NCI-H146 treated with DMSO at 0.1 percent for 48 hours (cell line): ENCODE data around the gene DVL3.
"Not testable (repeated sequence)": the region's sequence is repeated elsewhere in the genome, so short reads cannot be mapped to it uniquely, and the experiment has no call there.

Source experiments
- DNase-seq: peaks from one replicate; lab custom pipeline; 2025; ENCODE audit not compliant: unreplicated experiment; lab: John Stamatoyannopoulos, UW

Gene DVL3

DNA sequence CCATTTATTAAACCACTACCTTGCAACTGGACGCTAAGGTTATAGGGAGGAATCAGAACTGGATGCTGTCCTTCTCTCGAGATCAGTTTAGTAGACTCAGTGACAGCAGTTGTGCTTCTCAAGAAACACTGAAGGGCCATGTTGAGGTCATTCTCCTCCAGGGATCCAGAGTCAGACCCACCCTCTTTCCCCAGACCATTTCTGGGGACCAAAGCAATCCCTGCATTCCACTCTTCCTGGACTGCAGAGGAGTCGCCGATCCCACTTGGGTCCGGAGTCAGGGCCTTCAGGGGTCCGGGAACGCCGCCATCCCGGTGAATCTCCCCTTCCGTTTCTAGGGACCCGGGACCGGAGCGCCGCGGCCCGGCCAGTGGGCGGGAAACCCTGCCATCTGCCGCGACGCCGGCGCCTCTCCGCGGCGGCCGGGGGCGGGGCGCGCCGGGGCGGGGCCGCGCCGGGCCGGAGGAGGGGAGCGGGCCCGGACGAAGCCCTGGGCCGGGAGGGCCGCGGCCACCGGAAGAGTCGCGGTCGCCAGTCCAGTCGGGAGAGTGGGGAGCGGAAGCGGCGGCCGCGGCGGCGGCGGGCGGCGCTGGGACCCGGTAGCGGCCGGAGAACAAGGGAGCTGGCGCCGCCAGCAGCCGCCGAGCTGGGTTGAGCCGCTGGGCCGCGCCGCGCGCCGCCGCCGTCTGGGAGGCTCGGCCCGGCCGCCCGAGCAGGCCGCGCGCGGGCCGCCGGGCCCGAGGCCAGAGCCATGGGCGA is at the start of gene DVL3:
Gene DVL3 (plus strand): TSS at position 493 of the 759 bp plus-strand sequence. CDS start 259 bp downstream, at position 752.
- peak; percentile 84 for DNase-seq

DNA sequence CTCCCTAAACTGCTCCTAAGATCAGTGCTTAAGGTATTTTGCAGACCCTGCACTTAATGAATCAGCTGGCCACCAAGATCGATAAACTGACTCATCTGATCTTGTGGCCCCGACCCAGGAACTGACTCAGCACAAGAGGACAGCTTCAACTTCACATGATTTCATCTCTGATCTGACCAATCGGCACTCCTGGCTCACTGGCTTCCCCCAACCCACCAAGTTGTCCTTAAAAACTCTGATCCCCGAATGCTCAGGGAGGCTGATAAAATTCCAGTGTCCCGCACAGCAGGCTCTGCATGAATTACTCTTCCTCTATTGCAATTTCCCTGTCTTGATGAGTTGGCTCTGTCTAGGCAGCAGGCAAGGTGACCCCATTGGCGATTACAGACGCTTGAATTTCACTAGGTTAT is 44.9 kb upstream of the DVL3 start:
- DNase-seq, result no peak

DNA sequence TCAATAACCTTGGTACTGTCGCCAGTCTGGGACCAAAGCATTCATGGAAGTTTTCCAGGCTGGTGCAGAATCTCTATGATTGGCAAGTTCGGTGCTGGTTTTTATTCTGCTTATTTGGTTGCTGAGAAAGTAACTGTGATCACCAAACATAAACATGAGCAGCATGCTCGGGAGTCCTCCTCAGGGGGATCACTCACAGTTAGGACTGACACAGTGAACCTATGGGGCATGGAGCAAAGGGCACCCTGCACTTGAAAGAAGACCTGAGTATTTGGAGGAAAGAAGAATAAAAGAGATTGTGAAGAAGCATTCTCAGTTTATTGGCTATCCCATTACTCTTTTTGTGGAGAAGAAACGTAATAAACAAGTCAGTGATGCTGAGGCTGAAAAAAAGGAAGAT is 39.2 kb upstream of the DVL3 start:
- DNase-seq, result no peak

DNA sequence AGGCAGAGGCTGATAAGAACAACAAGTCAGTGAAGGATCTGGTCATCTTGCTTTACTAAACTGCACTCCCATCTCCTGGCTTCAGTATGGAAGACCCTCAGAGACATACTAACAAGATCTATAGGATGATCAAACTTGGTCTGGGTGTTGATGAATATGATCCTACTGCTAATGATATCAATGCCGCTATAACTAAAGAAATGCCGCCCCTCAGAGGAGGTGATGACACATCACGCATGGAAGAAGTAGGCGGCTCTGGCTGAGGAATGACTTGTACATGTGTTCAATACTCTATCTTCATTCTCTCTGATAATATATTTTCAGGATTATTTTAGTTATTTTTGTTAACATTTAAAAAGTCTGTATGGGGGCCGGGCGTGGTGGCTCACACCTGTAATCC is 37.5 kb upstream of the DVL3 start:
- peak; percentile 32 for DNase-seq

DNA sequence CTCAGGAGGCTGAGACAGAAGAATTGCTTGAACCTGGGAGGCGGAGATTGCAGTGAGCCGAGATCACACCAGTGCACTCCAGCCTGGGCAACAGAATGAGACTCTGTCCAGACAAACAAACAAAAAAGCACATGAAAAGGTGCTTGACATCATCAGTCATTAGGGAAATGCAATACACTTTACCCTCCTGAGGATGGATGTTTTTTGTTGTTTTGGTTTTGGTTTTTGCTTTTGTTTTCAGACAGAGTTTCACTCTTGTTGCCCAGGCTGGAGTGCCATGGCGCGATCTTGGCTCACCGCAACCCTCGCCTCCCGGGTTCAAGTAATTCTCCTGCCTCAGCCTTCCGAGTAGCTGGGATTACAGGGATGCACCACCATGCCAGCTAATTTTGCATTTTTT is 34.1 kb upstream of the DVL3 start:
- DNase-seq, result not testable (repeated sequence)

DNA sequence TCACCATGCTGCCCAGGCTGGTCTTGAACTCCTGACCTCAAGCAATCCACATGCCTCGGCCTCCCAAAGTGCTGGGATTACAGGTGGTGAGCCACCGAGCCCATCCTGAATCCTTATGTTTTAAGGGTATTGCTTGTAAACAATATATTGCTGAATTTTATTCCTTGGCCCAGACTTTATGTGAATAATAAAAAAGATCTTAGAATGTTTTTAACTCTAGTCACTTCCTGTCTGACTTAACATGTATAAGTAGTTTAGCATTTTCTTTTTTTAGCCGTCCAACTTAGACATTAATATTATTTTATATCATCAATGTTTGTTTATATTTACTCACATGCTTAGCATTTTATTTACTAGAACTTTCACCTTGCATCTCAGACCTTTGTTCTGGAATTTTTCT is 29.2 kb upstream of the DVL3 start:
- DNase-seq, result no peak

DNA sequence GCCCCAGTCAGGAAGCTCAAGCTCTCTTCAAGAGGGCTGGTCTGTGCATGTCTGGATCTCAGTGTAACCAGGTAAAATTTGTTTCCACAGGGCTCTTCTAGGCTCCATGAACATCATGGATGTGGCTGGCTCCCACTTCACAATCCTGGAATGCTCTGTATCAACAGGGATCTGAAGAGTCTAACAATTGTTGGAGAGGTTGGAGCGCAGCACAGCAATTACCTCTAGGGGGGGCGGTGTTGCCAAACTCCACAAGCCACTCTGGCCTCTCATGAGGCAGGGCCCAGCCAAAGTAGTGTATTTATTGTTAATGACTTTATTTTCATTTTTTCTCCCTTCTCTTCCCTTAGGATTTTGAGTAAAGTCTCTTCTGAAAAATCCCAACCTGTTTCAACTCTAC is 26.2 kb upstream of the DVL3 start:
- no peak for DNase-seq

DNA sequence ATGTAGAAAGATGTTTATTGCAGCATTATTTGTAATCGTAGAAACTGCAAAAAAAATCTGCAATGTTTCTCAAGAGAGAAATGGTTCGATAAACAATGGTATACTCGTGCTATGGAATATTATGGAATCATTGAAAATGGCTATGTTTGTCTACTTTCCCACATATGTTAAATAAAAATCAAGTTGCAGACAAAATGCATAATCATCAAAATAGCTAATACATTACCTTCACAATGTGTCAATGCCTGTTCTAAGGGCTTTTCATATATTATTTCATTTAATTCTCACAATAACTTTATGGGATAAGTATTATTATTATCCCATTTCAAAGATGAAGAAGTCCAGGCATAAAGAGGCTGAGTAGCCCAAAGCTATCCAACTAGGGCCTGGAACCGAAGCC is 22.2 kb upstream of the DVL3 start:
- DNase-seq, result no peak

DNA sequence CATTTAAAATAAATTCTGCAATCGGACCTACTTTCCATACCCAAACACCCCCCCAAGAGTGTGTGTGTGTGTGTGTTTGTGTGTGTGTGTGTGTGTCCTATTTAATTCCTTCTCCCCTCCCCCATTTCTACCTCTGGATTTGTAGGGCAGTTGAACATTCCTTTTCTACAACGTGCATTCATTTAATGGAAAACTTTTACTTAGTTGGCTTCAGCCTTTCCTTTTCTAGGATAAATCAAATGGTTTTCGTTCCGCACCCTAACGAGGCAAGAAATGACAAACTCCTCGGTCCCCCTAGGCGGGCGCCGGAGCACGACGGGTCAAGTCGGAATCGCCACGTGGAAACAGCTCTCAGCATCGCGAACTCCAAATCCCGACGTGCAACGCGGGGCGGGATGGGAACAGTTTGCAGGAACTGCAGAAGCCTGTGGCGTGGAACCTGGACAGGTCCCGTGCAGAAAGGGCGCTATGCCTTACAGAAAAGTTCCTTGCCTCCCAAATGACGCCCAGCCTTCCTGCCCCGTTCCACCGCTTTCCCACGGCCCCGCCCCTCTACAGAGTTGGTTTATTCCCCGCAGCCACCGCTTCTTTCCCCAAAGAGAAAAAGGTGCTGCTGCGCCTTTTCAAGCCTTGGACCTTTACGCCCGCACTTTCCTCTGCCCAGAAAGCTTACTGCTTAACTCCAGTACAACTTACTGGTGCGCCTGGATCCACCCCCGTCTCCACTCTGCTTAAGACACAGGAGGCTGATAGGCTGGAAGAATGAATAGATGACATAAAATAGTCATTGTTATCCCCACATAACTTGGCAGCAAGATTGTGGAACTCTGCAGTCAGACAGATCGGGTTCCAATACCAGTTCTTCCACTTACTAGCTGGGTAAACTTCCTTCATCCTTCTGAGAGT is 21.1 kb upstream of the DVL3 start:
- DNase-seq, result peak; percentile 80

DNA sequence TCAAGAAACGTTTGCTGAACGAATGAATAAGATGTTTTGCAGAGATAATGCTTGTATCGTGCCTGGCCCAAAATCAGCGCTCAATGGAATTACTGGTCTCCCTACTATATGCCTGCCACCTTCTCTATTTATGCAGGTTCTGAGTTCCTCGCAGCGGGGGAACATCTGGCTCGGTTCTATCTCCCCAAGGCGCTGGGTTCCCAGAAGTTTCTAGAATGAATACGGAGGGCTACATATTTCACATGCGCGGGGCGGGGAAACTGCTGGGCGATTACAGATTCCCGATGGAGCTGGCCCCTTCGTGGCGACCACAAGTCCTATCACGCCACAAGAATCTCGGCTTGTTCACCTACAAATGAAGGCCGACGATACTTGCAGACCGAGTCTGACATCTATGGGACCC is 20.4 kb upstream of the DVL3 start:
- DNase-seq, result no peak

DNA sequence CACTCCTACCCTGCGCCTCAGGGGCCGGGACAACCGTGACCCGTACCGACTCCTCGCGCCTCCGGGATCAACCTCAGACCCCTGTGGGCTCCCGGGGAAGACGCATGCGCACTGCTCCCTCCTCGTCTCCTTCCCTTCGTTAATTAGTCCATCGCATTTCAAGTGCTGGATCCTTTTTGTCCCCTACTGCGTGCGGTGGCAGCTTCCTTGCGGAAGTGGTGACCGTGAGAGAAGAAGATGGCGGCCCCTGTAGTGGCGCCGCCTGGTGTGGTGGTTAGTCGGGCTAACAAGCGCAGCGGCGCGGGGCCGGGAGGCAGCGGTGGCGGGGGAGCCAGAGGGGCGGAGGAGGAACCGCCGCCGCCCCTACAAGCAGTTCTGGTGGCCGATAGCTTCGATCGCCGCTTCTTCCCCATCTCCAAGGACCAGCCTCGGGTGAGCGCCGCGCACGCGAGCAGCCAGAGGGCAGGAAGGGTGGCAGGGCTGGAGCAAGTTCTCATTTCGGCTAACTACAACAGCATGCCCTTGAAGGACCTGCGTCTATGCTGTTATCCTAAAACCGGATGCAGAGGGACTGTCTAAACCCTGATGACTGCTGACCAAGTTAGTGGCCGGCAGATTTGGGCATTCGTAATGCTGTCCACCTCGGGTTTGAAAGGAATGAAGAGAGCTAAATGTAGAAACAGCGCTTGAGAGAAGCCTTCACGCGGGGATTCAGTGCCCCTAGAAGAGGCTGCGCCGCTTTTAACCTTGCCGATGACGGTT is 19.8 kb upstream of the DVL3 start, which contains the start of gene EIF2B5:
Gene EIF2B5 (plus strand): TSS at position 210 of the 762 bp plus-strand sequence. CDS start 28 bp downstream, at position 238.
- DNase-seq, result peak; percentile 99

DNA sequence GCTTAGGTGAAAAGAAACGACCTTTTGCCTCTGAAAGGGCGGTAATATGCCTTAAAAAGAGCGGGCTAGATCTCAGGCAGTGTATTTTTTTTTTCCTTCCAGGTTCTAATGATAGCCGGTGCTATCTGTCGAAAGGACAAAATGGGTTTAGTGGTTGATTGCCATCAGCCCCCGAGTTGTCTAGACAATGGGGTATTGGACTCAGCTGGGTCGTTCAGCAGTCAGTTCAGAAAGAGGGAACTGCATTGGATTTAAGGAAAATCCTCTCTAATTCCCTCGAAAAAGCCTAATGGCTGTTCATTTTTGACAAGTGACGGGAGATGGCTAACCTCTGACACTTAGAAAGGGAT is 19.3 kb upstream of the DVL3 start:
- DNase-seq, result peak; percentile 47

DNA sequence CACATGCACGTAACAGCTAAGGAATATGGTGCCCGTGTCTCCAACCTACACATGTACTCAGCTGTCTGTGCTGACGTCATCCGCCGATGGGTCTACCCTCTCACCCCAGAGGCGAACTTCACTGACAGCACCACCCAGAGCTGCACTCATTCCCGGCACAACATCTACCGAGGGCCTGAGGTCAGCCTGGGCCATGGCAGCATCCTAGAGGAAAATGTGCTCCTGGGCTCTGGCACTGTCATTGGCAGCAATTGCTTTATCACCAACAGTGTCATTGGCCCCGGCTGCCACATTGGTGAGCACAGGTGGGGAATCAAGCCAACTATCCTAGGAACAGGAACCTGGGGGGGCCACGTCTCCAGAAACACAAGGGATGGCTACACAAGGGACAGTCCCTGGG is 14.7 kb upstream of the DVL3 start:
- DNase-seq, result no peak

DNA sequence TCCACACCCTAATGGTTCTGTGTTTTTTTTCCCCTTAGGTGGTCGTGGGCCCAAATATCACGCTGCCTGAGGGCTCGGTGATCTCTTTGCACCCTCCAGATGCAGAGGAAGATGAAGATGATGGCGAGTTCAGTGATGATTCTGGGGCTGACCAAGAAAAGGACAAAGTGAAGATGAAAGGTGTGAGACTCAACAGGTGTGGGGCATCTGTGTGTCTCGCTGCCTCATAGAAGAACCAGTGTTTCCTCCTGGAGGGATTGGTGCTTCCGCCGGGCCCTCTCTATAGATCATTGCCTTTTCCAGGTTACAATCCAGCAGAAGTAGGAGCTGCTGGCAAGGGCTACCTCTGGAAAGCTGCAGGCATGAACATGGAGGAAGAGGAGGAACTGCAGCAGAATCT is 13.0 kb upstream of the DVL3 start:
- DNase-seq, result no peak

DNA sequence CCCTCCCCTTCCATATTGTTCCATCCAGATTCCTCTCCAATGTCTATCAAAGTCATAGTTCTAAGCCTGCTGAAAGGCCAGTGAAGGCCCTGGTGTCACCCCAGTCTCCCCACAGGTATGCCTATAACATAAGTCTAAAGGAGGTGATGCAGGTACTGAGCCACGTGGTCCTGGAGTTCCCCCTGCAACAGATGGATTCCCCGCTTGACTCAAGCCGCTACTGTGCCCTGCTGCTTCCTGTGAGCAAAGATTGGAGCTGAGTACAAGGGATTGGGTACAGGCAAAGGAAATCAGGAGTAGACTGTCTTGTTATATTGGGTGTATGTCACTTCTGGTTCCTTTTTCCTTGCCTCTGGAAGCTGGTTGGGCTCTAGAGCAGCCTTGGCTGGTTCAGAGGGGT is 11.8 kb upstream of the DVL3 start:
- DNase-seq, result no peak

DNA sequence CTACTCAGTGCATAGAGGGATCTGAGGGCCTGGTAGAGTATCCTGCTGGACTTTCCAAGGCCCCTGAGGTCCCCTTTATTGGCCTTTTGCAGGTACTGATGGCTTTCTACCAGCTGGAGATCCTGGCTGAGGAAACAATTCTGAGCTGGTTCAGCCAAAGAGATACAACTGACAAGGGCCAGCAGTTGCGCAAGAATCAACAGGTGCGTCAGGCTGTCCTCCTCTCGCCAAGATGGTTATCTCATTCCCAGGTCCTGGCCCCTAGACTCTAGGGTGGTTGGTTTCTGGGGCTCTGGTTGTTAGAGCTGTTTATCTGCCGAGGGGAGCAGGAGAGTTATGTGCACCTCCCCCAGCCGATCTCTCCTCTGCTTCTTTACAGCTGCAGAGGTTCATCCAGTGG is 10.7 kb upstream of the DVL3 start:
- no peak for DNase-seq

DNA sequence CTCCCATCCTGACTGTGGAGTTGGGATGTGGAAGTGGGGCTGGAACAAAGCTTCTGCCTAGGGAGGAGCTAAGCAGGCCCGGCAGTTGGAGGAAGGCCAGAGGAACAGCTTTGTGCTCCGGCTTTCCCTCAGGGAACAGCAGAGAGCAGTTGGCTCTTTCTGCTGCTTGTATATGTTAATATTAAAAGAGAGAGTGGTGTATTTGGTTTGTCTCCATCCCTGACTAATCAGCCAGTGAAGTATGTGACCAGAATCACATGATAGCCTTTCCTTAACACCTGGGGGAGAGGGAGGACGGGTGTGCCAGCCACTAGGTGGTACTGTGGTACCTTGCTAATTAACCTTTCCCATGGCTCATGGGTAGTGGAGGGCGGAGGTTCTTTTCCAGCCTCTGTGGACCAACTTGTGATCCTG is 10.1 kb upstream of the DVL3 start:
- DNase-seq, result peak; percentile 20

DNA sequence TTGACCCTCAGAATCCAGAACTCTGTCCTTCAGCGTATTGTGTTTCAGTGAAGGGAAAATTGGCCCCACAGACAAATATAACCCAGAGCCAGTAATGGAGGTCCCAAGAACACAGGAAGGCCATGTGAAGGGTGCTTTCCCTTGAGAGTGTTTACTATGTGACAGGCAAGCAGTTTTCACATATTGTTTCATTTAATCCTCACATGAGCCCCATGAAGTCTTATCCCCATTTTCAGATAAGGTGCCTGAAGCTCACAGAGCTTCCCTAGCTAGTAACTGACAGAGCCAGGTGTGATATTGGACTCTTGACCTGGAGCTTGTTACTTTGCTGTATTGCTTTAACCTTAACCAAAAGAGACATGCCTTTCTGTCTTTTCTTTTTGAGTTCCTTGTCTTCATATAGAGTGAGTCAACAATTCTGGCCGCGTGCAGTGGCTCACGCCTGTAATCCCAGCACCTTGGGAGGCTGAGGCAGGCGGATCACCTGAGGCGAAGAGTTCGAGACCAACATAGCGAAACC is 9.4 kb upstream of the DVL3 start:
- DNase-seq, result no peak

DNA sequence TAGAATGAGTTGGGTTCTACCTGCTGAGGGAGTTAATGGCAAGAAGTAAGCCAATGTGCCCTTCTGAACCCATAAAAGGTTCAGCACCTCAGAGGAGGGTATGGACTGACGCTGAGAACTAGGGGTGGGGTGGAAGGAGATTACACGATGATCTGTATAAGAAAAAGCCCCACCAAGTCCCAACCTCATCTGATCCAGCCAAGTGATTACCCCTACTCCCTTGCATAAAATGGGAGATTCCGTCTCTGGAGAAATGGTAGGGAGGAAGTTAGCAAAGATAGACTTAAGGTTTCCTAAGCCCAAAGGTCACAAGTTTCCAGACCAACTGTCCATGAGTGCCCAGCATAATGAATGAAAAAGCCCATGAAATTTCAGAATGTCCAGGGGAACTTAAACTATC is 7.1 kb upstream of the DVL3 start:
- DNase-seq, result no peak

DNA sequence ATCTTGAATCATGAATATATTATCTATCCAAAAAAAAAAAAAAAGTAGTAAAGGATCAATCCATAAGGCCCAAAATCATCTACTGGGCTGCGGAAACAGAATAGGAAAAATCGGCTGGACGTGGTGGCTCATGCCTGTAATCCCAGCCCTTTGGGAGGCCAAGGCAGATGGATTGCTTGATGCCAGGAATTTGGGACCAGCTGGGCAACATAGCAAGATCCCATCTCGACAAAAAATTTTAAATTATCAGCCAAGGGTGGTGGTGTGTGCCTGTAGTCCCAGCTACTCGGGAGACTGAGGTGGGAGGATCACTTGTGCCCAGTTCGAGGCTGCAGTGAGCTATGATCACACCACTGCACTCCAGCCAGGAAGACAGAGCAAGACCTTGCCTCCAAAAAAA is 6.1 kb upstream of the DVL3 start:
- DNase-seq, result no peak

DNA sequence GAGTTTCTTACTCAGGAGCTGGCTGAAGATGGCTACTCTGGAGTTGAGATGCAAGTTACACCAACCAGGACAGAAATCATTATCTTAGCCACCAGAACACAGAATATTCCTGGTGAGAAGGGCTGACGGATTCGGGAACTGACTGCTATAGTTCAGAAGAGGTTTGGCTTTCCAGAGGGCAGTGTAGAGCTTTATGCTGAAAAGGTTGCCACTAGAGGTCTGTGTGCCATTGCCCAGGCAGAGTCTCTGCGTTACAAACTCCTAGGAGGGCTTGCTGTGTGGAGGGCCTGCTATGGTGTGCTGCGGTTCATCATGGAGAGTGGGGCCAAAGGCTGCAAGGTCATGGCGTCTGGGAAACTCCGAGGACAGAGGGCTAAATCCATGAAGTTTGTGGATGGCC is 5.4 kb upstream of the DVL3 start:
- not testable (repeated sequence) for DNase-seq
